Left renal cortex interstitium (tissue), 4 donors: ENCODE results near the gene MARCHF4. TPM values are rescaled to one million over a fixed set of nuclear protein-coding genes. Genes with fewer than 3 reads are reported as not detected.

Experiments used
- DNase-seq, 4 donors: peaks; one replicate each; pipeline ENCODE4 v3.0.0-alpha.2; 2013; ENCODE audit warnings: low read depth in 4 of 4, low spot score in 2 of 4, missing footprints in 1 of 4
- polyA plus RNA-seq, 4 donors: library from polyadenylated mRNA; unstranded; fragments of 120-200 nt; gene quantifications; one replicate each; pipeline ENCODE4 v1.2.1, GENCODE V29; 2013; ENCODE audit not compliant: insufficient read length in 4 of 4

Gene MARCHF4
- polyA plus RNA-seq = under 1 TPM; 0.08 to 0.22 (median 0.15) TPM

- peak; percentile 45 to 77 (median 66) for DNase-seq
Measured at GRCh38 chr2:216371721-216372702, at the start of gene MARCHF4. MARCHF4 (minus strand) TSS chr2:216372483; CDS start chr2:216370260, 2,223 bp downstream.

- DNase-seq = no peak
Measured at GRCh38 chr2:216420367-216421101, 48.3 kb upstream of the MARCHF4 start.

GRCh38 chr2:216418981-216419380 is 46.7 kb upstream of the MARCHF4 start:
- DNase-seq = no peak

GRCh38 chr2:216416571-216417307 is 44.5 kb upstream of the MARCHF4 start:
- no peak for DNase-seq

- no peak for DNase-seq
Measured at GRCh38 chr2:216415541-216415940, 43.3 kb upstream of the MARCHF4 start.

- DNase-seq = no peak
Measured at GRCh38 chr2:216414772-216415319, 42.6 kb upstream of the MARCHF4 start.

GRCh38 chr2:216413882-216414281 is 41.6 kb upstream of the MARCHF4 start:
- DNase-seq = no peak

- DNase-seq = peak; percentile 98 to 99 (median 98)
Measured at GRCh38 chr2:216412022-216412999, 40.0 kb upstream of the MARCHF4 start, which contains the start of gene SMARCAL1. SMARCAL1 (plus strand) TSS chr2:216412484; CDS start chr2:216414705, 2,221 bp downstream.

- no peak for DNase-seq
Measured at GRCh38 chr2:216410550-216410949, 38.3 kb upstream of the MARCHF4 start.

GRCh38 chr2:216408426-216409290 is 36.4 kb upstream of the MARCHF4 start:
- no peak for DNase-seq

GRCh38 chr2:216406826-216407225 is 34.5 kb upstream of the MARCHF4 start:
- no peak for DNase-seq

GRCh38 chr2:216405588-216405987 is 33.3 kb upstream of the MARCHF4 start:
- no peak for DNase-seq

GRCh38 chr2:216404010-216404618 is 31.8 kb upstream of the MARCHF4 start:
- no peak for DNase-seq

GRCh38 chr2:216402751-216403150 is 30.5 kb upstream of the MARCHF4 start:
- no peak for DNase-seq

GRCh38 chr2:216399621-216400020 is 27.3 kb upstream of the MARCHF4 start:
- DNase-seq = no peak

- DNase-seq = no peak
Measured at GRCh38 chr2:216394881-216395280, 22.6 kb upstream of the MARCHF4 start.

GRCh38 chr2:216392945-216393840 is 20.9 kb upstream of the MARCHF4 start:
- no peak for DNase-seq
